COR-L47 (cell line): ENCODE measurements around the gene CCR8.

Experiments
- DNase-seq: peaks from one replicate; lab custom pipeline; 2025; lab: John Stamatoyannopoulos, UW

CCR8 gene

GRCh38 chr3:39329493-39329892 lies at the start of gene CCR8:
Gene CCR8, plus strand, starts transcription at chr3:39329709. Its CDS starts 2,623 bp downstream, at chr3:39332332.
- no peak for DNase-seq

GRCh38 chr3:39279745-39280517 lies 49.6 kb upstream of the CCR8 start, which contains the start of gene CX3CR1:
Gene CX3CR1, minus strand, starts transcription at chr3:39280036. Its CDS starts 13,527 bp downstream, at chr3:39266509.
- DNase-seq: no peak

GRCh38 chr3:39280571-39280970 lies 48.9 kb upstream of the CCR8 start:
- no peak for DNase-seq

- DNase-seq: no peak
These were observed 48.0 kb upstream of the CCR8 start for GRCh38 chr3:39281533-39281932.

GRCh38 chr3:39282057-39282456 lies 47.5 kb upstream of the CCR8 start:
- DNase-seq: no peak

- DNase-seq: no peak
These were observed 45.0 kb upstream of the CCR8 start for GRCh38 chr3:39284457-39284881.

- DNase-seq: no peak
These were observed 44.2 kb upstream of the CCR8 start for GRCh38 chr3:39285332-39285731.

GRCh38 chr3:39286771-39287170 lies 42.7 kb upstream of the CCR8 start:
- no peak for DNase-seq

- no peak for DNase-seq
These were observed 42.0 kb upstream of the CCR8 start for GRCh38 chr3:39287216-39288164.

GRCh38 chr3:39288300-39288808 lies 41.2 kb upstream of the CCR8 start:
- peak; percentile 75 for DNase-seq

- DNase-seq: no peak
These were observed 40.4 kb upstream of the CCR8 start for GRCh38 chr3:39289107-39289506.

GRCh38 chr3:39290255-39290654 lies 39.3 kb upstream of the CCR8 start:
- DNase-seq: no peak

GRCh38 chr3:39291903-39292329 lies 37.6 kb upstream of the CCR8 start:
- DNase-seq: no peak

- no peak for DNase-seq
These were observed 36.5 kb upstream of the CCR8 start for GRCh38 chr3:39292961-39293360.

GRCh38 chr3:39294446-39295183 lies 34.9 kb upstream of the CCR8 start:
- DNase-seq: no peak

GRCh38 chr3:39295184-39295775 lies 34.2 kb upstream of the CCR8 start:
- DNase-seq: no peak

GRCh38 chr3:39296197-39297077 lies 33.1 kb upstream of the CCR8 start:
- no peak for DNase-seq

GRCh38 chr3:39299279-39299678 lies 30.2 kb upstream of the CCR8 start:
- no peak for DNase-seq

- no peak for DNase-seq
These were observed 27.3 kb upstream of the CCR8 start for GRCh38 chr3:39302178-39302577.

GRCh38 chr3:39313289-39313688 lies 16.2 kb upstream of the CCR8 start:
- DNase-seq: no peak
